HG02840 (cell line): ENCODE measurements around the gene CAV1.
A peak's percentile ranks its signal among the peaks of the same experiment; 100 is the strongest.
"Not testable (repeated sequence)": the region's sequence is repeated elsewhere in the genome, so short reads cannot be mapped to it uniquely, and the experiment has no call there.

Experiments
- ATAC-seq: cut with Tn5 transposase; IDR thresholded peaks from one replicate; pipeline ENCODE4 v1.9.1; 2021; ENCODE audit warnings: mild to moderate bottlenecking, moderate library complexity, moderate number of reproducible peaks; ENCODE audit not compliant: unreplicated experiment, low FRiP score

Gene CAV1

DNA sequence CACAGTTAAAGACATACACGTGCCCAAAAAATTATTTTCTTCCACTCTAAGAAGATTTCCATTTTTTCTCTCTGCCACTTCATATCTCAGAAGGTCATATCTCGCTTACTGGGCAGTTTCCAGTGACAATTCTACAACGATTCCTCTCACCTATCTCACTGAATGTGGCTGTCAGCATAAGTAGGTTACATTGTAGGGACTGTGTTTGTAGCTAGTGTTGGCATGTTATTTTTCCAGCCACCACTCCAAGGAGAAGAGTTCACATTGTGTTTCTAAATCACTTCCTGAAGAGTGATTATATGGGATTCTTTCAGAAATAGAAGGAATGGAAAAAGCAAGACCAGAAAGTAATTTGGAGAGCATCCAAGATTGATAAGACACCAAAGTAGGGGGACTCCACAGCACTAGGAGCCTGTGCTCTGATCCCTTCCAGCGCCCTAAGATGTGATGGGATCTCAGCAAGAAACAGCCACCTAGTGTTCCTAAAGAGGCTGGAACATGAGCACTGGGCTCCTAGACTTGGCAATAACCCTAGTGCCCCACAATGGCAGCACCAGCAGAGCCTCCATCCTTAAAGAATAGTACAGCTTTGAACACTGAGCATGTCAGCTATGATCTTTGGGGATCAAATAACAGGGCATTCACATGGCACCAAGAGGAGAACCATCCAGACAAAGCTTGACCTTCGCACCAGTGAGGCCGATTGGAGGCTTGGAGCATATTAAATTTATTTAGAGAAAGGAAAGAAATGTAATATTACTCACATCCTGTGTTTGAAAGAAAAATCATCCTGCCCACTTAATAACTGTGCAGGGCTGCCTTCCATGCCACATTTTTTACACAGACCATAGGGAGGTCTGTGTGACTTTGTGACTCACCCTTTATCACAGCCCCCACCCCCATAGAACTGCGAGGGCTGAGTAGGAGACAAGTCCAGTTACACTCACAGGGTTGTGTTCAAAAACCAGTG, 51.8 kb downstream of the CAV1 start:
- ATAC-seq: peak; percentile 17

DNA sequence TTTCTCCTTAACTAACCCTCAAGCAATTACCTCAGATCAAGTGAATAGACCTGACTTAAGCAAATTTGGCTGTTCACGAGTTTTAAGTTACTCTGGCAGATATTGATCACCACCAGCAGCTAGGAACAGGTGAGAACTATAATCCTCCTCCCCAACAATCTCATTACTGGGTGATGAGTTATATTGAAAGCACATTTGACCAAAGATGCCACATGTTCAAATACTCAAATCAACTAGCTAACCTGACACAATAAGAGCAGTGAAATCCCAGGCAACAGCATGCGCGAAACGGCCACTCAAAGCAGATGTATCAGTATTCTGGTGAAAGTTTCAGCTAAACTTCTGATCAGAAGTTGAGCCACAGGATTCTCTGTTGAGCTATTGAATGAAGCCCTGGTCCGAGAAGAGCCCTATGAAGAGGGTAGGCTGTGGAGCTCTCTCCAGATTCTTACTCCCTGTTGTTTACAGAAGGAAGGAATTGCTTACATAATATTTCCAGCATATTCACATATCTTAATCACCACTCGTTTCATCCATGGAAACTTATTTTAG, 52.6 kb downstream of the CAV1 start:
- peak; percentile 78 for ATAC-seq

DNA sequence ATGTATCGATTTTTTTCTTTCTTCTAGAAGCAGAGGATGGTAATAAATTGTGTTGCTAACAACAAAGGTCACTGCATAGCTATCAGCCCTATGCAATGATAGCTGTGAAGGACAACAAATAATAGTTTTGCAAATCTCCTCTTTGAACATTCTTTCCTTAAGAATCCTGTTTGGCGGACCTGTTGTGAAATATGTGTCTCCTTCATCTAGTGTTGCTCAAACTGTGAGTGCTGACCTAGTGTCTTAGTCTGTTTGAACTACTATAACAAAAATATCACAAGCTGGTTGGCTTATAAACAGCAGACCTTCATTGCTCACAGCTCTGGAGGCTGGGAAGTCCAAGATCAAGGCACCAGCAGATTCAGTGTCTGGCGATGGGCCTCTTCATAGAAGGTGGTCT, 53.7 kb downstream of the CAV1 start:
- ATAC-seq: no peak

DNA sequence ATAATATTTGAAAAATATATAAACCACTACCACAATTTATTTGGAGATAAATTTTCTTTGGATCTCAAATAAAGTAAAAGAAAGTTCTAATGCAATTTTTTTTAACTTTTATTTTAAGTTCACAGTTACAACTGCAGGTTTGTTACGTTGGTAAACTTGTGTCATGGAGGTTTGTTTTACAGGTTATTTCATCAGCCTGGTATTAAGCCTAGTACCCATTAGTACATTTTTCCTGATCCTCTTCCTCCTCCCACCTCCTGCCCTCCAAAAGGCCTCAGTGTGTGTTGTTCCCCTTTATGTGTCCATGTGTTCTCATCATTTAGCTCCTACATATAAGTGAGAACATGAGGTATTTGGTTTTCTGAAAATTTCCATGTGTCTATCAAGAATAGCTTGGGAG, 54.5 kb downstream of the CAV1 start:
- ATAC-seq: no peak

DNA sequence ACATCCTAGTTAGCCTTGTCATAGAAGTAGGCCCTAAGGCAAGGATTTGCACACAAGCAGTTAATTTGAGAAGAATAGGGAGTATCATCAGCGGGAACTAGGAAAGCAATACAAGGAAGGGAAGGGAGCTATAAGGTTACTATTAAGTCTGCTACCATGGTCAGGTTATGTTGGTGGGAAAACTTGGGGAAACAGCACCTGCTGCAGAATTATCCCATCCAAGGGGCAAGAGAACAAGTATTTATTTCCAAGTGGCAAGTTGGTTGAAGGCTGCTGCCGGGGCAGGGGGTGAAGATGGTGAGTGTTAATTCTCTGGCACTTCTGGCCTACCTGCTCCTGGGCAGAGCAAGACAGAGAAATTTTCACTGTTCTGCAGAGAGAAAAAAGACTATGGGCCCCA, 55.0 kb downstream of the CAV1 start:
- no peak for ATAC-seq

DNA sequence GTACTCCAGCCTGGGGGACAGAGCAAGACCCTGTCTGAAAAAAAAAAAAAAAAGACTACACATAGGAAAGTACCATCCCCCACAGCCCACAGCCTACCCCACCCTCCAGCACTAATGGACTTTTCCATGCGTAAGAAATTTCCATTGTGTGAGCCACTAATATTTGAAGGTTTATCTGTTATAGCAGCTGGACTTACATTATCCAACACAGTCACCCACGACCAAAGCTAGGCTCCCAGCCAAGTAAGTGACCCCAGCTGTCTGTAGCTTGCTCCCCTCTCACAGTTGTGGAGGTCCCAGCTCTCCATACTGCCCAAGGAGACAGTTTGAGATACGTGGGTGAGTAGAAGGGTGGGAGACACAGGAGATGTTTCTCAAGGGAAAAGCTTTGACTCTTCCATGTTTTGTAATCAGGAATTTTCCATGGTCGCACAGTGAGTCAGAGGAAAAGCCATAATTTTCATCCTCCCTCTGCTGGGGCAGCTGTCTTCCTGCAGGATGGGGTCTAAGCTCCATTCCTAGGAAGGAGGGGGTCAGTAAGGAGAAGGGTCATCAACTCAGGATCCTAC, 57.4 kb downstream of the CAV1 start:
- ATAC-seq: no peak

DNA sequence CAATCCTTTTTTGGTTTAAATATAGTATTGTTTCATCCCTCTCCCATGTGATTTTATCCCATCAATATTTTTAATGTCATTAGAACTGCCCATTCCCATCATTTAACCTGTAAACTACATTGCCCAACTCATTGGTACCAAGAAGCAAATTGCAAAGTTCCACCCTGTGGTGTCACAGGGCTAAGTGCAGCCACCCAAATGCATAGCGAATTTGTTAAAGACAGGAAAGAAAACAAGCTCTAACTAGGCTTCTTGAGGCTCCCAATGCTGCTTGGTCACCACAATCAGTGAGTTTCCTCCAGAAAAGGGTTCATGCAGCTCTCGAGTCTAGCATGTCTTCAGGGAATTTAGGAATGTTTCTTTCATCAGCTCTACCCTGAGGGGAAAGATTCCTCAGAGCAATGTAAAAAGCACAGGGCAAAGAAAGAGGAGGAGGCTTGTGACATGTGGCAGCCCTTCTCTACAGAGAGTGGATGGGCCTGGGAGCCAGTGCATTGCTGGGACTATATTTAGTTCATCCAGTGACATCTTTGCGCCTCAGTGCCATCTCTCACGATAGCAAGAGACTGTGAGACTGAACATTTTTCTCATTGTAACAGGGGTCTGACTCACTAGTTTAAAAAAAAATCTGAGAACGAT, 58.1 kb downstream of the CAV1 start:
- ATAC-seq: no peak

DNA sequence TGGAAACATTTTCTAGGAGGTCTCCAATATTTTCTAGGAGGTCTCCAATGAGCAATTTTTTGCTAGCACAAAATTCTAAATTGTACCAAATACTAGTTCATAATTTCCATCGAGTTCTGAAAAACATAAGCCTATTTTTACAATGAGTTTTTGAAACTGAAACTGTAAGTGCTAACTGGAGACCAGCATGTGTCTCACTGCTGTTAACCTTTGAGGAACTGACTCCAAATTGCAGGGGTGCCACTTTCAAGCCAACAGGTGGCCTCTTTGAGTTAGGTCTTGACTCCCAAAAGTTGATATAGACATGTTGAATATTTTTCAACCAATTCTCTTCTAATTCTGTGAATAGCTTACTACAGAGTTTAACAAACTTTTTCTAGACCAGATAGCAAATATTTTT, 58.8 kb downstream of the CAV1 start:
- ATAC-seq: peak; percentile 95

DNA sequence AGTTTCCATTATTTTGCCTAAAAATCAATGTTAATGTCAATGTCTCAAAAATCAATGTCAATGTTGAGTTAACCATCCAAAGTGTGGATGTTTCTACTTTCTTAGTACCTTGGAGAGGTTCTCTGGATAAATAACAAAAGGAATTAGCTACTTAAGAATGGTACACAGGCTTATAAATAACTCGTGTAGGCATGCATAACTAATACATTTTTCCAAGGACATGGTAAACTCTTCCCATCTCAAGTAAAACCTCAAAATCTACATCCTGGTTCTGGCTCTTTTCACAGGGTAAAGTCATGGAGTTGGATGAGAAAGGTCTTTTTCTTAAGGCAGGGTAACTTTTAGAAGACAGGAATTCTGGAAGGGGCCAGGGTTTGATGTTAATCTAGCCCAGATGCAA, 59.9 kb downstream of the CAV1 start:
- no peak for ATAC-seq

DNA sequence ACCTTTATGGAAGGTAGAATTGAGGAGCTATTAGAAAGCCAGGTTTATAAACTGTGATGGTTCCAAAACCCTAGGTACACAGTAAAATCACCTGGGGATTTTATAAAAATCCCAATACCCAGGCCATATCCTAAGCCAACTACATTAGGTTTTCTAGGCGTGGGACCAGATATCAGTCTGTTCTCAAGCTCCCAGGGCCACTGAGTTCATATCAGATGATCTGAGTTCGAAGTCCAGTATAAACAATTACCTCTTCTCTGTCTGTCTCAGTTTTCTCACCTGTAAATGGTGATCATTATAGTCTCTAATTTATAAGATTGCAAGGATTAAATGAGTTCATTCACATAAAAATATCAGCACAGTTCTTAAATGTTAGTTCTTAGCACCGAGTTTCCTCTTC, 60.6 kb downstream of the CAV1 start:
- ATAC-seq: no peak

DNA sequence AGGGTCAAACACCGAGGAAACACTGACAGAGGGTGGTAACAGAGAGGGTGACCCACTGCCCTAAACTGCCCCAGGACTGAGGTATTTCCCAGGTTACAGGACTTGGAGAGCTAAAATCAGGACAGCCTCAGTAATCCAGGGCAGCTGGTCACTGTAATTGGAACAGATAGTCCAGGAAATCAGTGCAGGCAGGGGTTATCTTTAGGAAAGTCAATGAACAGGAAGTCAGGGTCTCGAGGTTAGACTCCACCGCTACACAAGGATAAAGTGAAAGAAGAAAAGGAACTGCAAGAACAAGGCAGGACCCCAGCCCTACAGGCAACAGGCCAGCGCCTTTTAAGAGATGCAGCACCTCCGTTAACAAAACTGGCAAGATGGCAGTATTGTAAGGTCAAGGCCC, 61.1 kb downstream of the CAV1 start:
- no peak for ATAC-seq

DNA sequence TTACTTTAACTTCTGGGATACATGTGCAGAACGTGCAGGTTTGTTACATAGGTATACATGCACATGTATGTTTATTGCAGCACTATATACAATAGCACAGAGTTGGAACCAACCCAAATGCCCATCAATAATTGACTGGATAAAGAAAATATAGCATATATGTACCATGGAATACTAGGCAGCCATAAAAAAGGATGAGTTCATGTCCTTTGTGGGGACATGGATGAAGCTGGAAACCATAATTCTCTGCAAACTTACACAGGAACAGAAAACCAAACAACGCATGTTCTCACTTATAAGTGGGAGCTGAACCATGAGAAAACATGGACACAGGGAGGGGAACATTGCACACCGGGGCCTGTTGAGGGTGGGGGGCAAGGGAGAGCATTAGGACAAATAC, 62.4 kb downstream of the CAV1 start:
- ATAC-seq: not testable (repeated sequence)

DNA sequence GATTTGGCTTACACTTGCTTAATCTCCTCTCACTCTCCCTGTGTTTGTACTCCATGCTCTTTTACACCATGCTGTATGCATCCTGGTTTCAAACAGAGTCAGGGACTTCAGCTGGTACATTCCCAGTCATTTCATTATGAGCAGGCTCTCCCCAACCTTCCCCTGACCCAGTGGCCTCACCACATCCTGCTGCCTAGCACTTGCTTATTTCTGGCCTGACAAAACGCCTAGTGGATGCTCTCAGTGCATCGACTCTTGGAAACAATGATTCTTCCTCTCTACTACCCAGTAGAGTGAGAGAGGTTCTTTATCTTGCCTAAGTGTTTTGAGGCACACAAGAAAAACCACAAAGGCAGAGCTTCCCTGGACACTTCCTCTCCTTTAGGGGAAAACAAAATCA, 63.4 kb downstream of the CAV1 start:
- peak; percentile 48 for ATAC-seq

DNA sequence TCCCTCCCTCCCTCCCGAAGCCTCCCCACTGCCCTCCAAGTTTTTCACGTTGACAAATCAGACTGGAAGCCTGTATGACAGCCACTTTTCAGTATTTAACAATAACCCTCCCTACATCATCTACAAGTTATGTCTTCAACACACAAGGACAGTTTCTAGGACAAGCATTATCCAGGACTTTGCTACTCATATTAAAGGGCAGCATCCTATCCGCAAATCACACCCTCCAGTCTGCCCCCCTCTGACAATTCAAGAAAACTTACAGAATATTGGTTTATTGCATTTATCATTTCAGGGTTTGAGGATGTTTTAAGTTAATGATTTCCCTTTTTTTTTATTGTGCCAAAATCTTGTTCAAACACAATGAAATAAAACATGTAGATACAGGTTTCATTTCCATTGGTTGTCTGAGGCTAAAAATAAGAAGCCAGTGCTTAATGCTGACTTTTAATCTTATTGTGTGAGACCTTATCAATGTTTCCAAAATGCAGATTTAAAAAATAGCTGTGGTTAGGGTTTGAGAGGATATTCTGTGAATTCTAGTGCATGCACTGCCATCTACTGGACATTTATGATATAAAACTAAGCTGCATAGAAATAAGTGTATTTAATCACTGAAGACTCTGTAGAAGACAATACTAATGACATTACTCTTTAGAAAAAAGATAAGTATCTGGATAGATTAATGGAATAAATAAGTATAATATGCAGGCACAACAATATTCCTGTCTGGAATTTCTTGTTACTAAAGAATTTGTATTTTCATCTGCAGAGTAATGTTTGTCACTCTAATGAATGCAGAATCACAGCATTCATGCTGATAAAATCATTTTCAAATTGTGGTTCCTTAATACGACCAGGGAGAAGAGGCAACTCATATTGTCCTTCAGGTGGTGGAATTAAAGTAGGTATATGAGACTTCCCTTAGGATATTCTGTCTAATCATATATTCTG, 64.1 kb downstream of the CAV1 start:
- no peak for ATAC-seq

DNA sequence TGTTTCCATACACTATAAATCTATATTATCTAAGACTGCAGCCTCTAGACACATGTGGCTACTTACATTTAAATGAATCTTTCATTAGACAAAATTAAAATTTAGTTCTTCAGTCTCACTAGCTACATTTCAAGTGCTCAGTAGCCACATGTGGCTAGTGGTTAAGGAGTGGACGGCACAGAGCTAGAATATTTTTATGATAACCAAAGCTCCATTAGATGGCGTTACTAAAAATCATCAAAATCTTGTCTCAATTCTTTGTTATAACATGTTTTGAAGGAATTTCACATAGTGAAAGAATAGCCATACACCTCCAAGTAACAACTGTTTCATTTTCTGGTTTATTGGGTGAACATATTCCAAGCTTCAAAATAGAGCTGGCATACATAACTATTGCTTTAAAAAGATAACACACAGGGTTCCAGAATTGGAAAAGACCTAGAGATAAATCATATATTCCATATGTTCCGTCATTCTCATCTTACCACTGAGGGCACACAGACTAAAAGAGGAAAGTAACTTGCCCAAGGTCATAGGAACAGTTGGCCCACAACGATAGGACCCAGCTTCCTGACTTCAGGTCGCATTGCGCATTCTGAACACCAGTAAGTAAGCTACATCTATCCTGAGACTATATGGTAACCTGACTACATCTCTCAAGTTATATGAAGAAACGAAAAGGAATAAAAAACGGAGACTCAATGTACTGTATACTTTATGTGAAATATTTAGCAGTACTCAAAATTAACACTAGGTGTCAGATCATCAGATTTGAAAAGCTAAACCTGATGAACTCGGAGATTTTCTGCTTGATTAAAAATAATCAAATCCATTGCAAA, 66.6 kb downstream of the CAV1 start:
- ATAC-seq: no peak

DNA sequence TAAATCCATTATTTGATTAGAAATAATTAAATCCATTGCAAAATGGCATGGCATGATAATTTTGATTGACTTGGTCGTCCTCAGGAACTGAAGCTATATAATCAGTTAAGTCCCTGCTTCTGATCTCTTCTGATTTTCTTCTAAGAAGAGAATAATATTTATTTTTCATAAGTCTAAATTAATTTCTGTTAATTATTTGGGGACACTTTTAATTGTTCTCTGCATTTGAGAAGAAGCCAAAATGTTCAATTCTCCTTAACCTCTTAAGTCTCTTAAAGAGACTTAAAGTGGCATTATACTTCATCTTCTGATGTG, 67.2 kb downstream of the CAV1 start:
- no peak for ATAC-seq

DNA sequence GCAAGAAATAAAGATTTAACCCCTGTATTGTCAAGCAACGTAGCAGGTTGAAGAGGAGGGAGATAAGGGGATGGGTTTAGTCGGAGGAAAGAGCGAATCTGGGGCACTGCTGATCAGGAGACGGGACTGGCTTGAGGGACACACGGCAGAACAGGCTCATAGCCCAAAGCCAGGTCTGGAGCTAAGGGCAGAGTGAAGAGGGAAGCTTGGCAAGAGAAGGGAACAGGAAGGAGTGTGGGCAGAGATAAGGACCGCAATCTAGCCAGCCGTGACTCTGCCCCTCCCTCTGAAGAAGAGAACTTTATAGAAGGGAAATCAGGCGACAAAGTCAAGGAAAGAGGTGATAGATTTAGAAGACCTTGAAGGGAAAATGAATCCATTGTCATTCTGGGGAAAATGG, 67.6 kb downstream of the CAV1 start:
- ATAC-seq: no peak

DNA sequence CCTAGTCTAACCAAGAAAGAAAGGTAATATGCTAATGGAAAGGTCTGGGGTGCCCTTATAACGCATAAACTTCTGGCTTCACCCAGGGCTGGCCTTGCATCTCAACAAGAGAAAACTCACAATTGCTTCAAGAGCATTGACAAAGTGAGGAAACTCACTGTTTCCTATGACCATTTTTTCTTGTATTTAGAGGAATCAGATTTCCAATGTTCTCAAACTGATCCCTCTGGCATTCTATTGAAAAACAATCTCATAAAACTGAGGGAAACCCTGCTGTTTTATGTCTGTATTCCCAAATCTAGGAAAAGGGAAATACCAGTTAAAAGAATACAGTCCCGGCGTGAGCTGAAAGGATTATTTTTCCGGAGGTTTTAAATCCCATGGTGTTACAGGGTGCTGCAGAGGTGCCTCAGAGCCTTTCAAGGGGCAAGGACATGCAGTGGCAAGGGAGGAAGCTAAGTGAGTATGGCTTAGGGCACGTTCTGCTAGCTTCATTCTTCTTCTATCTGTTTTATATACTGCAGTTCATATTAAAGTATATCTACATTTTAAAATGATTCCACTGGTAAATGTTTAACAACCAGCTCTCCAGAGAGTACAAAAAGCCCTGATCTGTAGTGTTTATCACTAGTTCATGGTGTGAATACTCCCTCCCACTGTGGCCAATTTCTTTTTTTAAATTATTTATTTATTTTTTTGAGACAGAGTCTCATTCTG, 68.7 kb downstream of the CAV1 start:
- ATAC-seq: no peak

DNA sequence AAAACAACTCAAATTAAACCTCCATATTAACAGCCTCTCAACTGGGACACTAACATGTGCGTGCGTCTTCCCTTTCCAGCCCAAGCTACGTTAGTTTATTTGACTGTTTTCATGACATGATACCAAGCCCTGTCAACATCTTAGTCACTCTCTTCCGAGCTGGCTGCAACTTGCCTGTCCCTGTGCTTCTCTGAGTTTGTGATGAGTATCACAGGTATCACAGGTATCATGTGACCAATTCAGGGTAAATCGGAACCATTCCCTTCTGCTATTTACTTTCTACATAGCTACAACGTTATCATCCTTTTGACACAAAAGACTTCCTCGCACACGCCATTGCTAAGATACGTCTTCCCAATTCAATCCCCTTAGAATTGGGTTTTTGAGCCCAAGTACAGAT, 70.2 kb downstream of the CAV1 start:
- ATAC-seq: no peak
